Subcutaneous adipose tissue (tissue), 4 donors: ENCODE data around the gene NFKBIE. TPM values are rescaled to one million over a fixed set of nuclear protein-coding genes. Genes with fewer than 3 reads are reported as not detected.

Experiments
- total RNA-seq, 4 donors: library from RNA; depleted of rRNA; stranded (reverse); fragments of >200 nt; gene quantifications; one replicate each; pipeline ENCODE4 v1.1.0, GENCODE V29; 2016
- TF ChIP-seq, protein P1 (sequence below): fragments of 450-650 bp; IDR thresholded peaks from one replicate; pipeline ENCODE4 v1.5.1; 2016; ENCODE audit warnings: low read depth, mild to moderate bottlenecking, control low read depth, antibody characterized with exemption, moderate library complexity

Gene NFKBIE
- total RNA-seq, 4 donors from 2014 or later, result 2.1 to 9.0 (median 5.5) TPM

DNA sequence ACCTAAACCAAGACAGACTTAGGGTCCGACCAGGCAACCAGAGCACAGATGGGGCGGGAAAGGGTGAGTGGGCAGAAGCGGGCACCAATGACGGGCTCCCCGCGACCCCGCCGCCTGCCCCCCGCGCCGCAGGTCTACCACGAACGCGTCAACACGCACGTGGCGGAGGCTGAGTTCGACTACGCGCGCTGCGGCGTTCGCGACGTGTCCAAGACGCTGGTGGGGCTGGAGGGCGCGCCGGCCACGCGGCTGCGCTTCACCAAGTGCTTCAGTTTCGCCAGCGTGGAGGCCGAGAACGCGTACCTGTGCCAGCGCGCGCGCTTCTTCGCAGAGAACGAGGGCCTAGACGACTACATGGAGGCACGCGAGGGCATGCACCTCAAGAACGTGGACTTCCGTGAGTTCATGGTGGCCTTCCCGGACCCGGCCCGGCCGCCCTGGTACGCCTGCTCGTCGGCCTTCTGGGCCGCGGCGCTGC is 10.0 kb upstream of the NFKBIE start:
- TF ChIP-seq, protein P1, sequence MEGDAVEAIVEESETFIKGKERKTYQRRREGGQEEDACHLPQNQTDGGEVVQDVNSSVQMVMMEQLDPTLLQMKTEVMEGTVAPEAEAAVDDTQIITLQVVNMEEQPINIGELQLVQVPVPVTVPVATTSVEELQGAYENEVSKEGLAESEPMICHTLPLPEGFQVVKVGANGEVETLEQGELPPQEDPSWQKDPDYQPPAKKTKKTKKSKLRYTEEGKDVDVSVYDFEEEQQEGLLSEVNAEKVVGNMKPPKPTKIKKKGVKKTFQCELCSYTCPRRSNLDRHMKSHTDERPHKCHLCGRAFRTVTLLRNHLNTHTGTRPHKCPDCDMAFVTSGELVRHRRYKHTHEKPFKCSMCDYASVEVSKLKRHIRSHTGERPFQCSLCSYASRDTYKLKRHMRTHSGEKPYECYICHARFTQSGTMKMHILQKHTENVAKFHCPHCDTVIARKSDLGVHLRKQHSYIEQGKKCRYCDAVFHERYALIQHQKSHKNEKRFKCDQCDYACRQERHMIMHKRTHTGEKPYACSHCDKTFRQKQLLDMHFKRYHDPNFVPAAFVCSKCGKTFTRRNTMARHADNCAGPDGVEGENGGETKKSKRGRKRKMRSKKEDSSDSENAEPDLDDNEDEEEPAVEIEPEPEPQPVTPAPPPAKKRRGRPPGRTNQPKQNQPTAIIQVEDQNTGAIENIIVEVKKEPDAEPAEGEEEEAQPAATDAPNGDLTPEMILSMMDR, result no peak

DNA sequence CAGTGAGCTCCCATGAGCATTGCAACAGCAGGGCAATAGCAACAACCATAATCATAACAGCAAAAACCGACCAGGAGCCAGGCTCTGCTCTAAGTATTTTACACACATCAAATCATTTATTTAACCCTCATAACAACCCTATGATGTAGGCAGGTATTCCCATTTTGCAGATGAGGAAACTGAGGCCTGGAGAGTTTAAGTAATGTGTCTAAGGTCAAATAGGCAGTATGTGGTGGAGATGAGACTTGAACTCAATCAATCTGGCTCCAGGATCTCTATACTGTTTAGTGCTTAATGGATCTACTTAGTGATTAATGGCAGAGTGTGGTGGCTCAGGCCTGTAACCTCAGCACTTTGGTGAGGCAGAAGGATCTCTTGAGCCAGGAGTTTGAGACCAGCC is 8.3 kb upstream of the NFKBIE start:
- TF ChIP-seq, protein P1, result no peak

DNA sequence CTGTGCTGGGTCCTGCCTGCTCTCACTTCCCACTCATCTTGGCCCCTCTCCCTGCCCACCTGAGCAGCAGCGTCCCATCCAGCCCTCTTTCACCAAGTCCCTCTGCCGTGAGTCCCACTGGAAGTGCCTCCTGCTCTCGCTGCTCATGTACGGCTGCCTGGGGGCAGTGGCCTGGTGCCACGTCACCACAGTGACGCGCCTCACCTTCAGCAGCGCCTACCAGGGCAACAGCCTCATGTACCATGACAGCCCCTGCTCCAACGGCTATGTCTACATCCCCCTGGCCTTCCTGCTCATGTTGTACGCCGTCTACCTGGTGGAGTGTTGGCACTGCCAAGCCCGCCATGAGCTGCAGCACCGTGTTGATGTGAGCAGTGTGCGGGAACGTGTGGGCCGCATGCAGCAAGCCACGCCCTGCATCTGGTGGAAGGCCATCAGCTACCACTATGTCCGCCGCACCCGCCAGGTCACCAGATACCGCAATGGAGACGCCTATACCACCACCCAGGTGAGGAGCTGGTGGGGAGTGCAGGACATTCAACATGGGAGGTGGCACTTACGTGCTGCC is 7.7 kb upstream of the NFKBIE start:
- TF ChIP-seq, protein P1, result no peak

DNA sequence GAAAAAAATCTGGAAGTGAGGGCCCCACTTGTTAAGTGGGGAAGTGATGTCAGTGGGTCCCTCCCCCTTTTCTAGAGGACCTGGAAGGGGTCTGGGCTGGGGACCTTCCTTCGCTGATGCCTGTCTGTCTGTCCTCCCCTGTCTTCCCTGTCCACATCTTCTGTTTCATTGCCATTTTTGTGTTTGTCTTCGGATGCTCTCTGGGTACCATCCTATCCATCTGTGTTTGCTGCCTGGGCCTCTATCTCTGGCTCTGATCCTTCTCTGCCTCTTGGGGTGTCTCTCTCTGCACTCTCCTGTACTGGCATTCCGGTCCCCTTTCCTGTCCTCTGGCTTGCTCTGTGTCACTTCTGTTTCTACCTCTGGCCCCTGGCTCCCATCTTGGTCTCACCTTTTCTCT is 7.2 kb upstream of the NFKBIE start:
- TF ChIP-seq, protein P1, result no peak

DNA sequence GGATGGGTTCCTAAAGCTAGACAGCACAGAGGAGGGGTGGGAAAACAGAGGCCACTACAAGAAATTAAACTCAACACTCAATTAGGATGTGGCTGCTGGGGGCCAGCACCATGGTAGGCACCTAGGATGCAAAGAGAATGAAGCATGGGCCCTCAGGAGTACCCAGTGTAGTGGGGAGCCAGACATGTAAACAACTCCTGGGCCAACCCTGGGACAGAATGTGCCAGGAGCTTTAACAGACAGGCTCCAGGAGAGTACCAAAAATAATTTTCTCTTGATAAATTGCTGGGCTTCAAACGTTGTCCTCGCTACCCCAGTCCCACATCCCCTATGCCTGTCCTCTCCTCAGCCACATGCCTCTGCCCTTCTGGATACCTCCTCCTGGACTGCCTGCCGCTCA is 6.6 kb upstream of the NFKBIE start:
- TF ChIP-seq, protein P1, result no peak

DNA sequence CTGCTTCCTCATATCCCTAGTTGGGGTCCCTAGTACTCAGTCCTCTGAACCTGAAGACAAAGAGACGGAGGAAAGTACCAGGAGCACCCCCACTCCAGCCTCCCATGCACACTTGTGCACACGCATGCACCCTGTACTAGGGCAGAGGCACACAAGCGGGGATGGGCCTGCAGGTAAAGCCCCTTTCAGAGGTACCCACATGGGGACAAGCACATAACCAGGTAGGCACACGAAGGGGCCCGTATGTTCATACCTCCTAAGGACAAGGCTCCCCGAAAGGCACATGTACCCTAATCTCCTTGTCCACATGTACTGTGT is 6.0 kb upstream of the NFKBIE start:
- TF ChIP-seq, protein P1, result no peak

DNA sequence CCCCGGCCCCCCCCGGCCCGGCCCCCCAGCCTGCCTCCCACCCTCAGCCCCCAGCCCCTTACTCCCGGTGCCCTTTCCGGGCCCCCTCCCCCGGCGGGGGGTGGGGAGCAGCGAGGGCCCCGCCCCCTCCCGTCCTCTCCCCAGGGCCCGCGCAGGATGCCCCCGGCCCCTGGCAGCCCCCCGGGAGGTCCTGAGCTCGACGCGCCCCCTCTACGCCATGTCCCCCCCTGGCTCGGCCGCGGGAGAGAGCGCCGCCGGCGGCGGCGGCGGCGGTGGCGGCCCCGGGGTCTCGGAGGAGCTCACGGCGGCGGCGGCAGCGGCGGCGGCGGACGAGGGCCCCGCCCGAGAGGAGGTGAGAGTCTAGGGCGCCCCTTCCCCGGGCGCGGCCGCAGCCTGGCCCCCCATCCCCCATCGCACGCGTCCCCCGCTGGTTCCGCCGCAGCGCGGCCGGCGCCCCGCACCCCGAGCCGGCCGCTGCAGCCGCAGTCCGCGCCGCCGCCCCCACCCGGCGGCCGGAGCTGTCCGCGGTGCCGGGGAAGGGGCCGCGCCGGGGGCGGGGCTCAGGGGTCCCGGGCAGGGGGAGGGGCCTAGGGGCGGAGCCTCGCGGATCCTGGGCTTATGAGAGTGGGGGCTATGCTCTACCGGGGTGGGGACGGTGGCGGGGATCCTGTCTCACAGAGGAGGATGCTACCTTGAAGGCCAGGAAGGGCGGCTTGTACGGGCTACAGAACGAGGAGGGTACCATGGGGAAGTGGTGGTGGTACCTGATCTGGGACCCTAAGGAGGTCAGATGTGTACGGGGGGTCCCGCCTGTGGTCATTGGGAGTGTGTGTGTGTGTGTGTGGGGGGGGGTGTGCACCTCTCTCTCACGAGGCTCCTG is 5.4 kb upstream of the NFKBIE start:
- TF ChIP-seq, protein P1, result no peak
